Measurements from ENCODE around the gene EFCAB9.

EFCAB9 gene

GRCh38 chr5:172187118-172188032 lies 6.6 kb upstream of the EFCAB9 start:
- H3K9me3 ChIP-seq (ENCODE audit: severe bottlenecking) = no peaks in the 10 kb centered on the region
- H3K36me3 ChIP-seq = no peaks in the 10 kb centered on the region
- TF ChIP-seq CTCF (IDR thresholded peaks at IDR 0.05; ENCODE audit: low read depth, low read length) = no peak
- DNase-seq = peak; percentile 52
- H3K27ac ChIP-seq = peak overlapping the region; percentile 54
- H3K27me3 ChIP-seq (ENCODE audit: insufficient read depth, low read depth, severe bottlenecking) = no peaks in the 10 kb centered on the region
- peak overlapping the region; percentile 95 for H3K4me3 ChIP-seq (ENCODE audit: low read depth, low read length)

- Histone ChIP-seq H3K27ac (peak within 1 kb of the TSS; percentile 54), H3K9me3 (ENCODE audit: severe bottlenecking) (no peaks in the 10 kb centered on the region), H3K4me3 (ENCODE audit: low read depth, low read length) (peak within 1 kb of the TSS; percentile 95), H3K36me3 (no peaks in the 10 kb centered on the region), H3K27me3 (ENCODE audit: insufficient read depth, low read depth, severe bottlenecking) (no peaks in the 10 kb centered on the region)
- TF ChIP-seq CTCF (IDR thresholded peaks at IDR 0.05; ENCODE audit: low read depth, low read length) = peak; percentile 94
- peak; percentile 94 for DNase-seq
These were observed 5.7 kb upstream of the EFCAB9 start, which contains the start of gene STK10 for GRCh38 chr5:172188033-172188892. Gene STK10, minus strand, starts transcription at chr5:172188224. Its CDS starts 182 bp downstream, at chr5:172188042.

- Histone ChIP-seq H3K27ac (no peak overlapping the region), H3K27me3 (ENCODE audit: insufficient read depth, low read depth, severe bottlenecking) (no peaks in the 10 kb centered on the region), H3K9me3 (ENCODE audit: severe bottlenecking) (no peaks in the 10 kb centered on the region), H3K36me3 (no peaks in the 10 kb centered on the region), H3K4me3 (ENCODE audit: low read depth, low read length) (peak overlapping the region; percentile 95)
- no peak for TF ChIP-seq CTCF (IDR thresholded peaks at IDR 0.05; ENCODE audit: low read depth, low read length)
- DNase-seq = no peak
These were observed 4.9 kb upstream of the EFCAB9 start for GRCh38 chr5:172188893-172189692.

GRCh38 chr5:172189693-172190296 lies 4.2 kb upstream of the EFCAB9 start:
- Histone ChIP-seq H3K27ac (no peak overlapping the region), H3K27me3 (ENCODE audit: insufficient read depth, low read depth, severe bottlenecking) (no peaks in the 10 kb centered on the region), H3K36me3 (no peaks in the 10 kb centered on the region), H3K9me3 (ENCODE audit: severe bottlenecking) (no peaks in the 10 kb centered on the region), H3K4me3 (ENCODE audit: low read depth, low read length) (no peak overlapping the region)
- no peak for DNase-seq
- TF ChIP-seq CTCF (IDR thresholded peaks at IDR 0.05; ENCODE audit: low read depth, low read length) = no peak
